GM18526 (cell line): Measurements from ENCODE around the gene MAPK8.

Source experiments
- POLR2A ChIP-seq: IDR thresholded peaks from 3 replicates; pipeline ENCODE4 v1.6.1; 2011; ENCODE audit not compliant: insufficient read length; ENCODE audit errors: extremely low read depth

The MAPK8 gene

DNA sequence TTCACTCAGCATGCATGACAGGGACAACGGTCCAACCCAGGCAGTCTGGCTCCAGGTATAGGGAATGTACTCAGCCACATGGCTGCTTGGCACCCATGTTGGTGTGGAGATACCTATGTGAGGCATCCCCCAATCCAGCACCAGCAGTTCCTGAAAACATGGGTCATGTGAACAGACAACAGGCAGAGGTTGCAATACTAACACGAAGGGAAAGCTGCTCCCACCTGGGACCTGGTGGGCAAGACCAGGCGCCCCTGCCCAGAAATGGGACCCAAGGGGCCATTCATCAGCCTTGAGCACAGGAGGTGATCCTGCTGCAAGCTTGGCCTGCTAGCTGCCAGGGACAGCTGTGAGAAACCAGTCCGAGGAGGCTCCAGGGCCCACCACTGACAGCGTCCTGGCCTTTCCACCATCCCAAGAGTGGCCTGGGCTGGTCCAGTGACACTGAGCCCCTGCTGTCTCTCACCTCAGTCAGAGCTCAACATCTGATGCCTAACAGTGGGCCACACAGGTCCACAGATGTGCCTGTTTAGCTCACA lies 156.1 kb downstream of the MAPK8 start:
- TF ChIP-seq POLR2A: no peak

DNA sequence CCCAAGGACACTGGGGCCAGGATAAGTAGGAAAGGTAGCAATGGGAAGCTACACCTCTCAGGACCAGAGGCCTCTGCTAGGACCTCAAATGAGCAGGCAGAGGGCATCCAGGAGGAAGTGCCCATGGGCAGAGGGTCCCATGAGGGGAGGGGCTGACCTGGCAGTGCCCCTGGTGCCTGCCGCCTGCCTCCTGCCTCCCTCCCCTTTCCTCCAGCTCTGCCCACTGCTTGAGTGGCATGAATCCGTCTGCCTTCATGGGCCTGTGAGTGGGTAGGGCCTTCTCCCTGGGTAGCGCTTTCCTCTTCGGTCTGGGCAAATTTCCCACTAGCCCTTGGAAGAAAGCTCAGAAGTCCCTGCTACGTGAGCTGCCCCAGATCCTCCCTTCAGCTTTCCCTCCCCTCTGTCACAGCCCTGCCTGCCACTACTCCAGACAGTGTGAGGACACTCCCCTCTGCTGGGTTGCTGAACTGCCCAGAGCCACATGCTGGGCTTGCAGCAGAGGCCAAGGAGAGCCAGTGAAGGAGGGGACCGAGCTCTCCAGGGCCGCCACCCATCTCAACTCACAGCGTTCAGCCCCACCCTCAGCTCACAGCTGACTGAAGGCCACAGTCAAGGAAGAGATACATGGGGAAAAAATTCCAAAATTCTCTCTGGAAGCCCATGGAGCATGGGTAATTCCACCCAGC lies 157.0 kb downstream of the MAPK8 start:
- TF ChIP-seq POLR2A: no peak

GRCh38 chr10:48464121-48464870 lies 157.8 kb downstream of the MAPK8 start:
- no peak for TF ChIP-seq POLR2A

DNA sequence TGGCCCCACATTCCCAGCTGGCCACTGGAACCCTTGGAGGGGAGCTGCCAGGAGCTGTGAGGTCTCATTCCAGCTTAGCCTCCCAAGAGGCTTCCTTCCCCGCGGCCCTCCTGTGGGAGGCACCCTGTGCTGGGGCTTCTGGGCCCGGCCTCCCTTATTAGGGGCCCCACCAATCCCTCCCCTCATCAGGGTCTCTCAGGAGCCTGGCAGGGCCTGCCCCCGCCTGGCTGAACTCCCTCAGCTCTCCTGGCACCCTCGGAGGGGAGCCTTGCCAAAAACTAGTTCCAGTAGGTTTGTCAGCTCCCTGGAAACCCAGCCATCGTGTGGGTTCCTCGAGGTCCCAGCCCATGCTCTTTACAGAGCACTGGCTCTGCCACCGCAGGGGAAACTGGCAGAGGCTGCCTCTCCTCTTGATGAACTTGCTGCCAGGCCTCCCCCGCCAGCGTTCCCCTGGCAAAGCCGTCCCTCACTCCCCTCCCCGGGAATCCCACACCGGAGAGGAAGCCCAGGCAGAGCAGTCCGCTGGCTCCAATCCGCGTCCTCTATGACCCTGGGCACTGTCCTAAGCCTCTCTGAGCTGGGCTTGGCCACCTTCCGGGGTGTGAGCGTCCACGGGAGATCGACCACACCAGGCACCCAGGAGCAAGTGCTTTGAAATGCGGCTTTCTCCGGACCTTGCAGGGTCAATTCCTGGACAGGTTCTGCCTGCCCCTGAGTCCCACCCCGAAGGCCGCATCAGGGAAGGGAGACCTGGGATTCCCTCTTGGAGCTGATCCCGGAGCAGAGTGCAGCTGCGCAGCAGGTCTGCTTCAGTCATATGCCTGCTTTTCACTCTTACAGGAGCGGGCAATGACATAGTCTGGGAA lies 158.6 kb downstream of the MAPK8 start:
- no peak for TF ChIP-seq POLR2A

DNA sequence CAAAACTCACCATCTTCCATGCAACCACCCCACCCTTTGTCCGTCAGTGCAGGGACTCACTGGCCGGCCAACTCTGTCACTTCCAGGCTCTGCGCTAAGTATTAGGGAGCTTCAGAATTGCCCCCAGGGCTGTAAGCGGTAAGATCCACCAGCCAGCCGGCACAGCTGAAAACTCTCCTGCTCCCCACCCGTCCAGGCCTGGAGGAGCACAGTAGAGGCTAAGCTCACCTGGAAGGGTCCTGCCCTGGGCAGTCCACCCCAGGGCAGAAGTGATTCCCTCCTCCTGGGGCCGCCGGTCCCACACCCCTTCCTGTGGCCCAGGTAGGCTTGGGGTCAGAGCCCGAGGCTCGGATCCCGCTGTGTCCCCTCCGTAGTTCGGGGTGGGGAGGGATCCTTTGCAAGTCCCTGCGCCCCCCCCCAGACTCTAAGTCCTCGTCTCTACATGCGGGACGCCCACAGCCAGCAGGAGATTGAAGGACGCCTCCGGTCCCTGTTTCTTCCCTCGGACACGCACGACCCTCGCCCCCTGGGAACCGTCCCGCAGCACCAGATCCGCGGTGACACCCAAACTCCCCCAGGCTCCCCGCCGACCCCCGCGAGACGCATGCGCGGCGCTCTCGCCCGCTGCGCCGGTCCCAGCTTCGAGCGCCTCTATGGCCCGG lies 159.5 kb downstream of the MAPK8 start:
- no peak for TF ChIP-seq POLR2A

GRCh38 chr10:48466611-48467240 lies 160.2 kb downstream of the MAPK8 start:
- TF ChIP-seq POLR2A: no peak

- no peak for TF ChIP-seq POLR2A
These were observed 161.2 kb downstream of the MAPK8 start for GRCh38 chr10:48467669-48468068.

- no peak for TF ChIP-seq POLR2A
These were observed 161.8 kb downstream of the MAPK8 start for GRCh38 chr10:48468130-48468790.

- TF ChIP-seq POLR2A: no peak
These were observed 162.5 kb downstream of the MAPK8 start for GRCh38 chr10:48468866-48469511.

DNA sequence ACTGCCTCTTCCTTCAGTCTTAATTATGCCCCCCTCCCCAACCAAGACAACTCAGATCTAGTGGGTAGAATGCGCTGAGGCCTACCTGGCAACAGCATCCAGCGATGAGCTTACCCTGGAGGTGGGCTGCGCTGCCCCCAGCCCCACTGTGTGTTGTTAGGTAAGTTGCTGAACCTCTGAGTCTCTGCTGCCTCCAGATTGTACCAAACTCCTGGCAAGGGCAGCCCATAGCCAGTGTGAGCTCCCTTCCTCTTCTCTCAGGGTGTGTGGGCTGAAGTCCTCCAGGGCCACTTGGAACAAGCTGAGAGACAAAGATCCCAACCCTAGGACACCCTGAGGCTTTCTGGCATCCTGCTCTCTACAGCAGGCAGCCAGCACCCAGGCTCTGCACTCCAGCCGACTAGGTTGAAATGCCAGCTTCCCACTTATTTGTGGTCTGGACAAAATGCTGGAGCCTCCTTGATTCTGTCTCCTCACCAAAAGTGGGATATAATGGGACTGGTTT lies 163.1 kb downstream of the MAPK8 start:
- no peak for TF ChIP-seq POLR2A

DNA sequence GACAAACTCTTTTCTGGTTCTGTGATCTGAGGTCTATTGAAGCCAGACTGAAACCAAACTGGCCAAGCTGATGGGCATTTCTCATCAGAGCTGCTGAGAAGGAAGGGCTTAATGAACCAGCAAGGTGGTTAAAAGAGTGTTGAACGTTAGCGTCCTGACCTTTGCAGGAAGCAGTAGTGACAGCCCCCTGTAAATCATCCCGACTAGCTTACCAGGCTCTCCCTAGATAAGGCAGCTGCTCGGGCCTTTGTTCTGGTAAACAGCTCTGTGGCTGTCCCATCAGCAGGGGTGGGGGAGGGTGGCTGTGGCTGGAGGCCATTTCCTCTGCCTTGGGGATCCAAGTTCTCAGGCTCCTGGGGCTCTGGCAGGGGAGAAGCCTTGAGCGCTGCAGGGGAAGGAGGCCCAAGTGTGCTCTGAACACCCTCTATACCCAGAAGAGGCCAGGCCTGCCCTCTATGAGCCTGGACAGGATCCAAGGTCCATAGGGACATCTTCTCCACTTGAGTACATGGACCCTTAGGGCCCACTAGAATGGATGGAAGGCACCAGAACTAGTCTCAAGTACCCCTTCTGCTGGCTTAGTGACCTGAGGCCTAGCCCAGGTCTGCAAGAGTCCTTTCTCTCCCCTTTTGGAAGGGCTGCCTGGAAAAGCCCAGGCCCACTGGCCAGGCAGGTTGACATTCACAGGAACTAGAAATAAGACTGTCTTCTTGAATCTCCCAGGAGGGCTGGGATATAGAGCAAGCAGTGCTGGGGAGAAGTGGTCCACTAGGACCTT lies 163.8 kb downstream of the MAPK8 start:
- no peak for TF ChIP-seq POLR2A
